ENCODE results near the gene KIRREL3.

The KIRREL3 gene

GRCh38 chr11:126660761-126661425, 339.7 kb downstream of the KIRREL3 start:
- no peaks in the 10 kb centered on the region for H3K4me1 ChIP-seq (ENCODE audit: control insufficient read depth, insufficient read depth, low read length)
- H3K9ac ChIP-seq (ENCODE audit: low read length): no peak overlapping the region

GRCh38 chr11:126660321-126660720, 340.2 kb downstream of the KIRREL3 start:
- Histone ChIP-seq H3K27ac (ENCODE audit: low read depth, low read length) (no peak overlapping the region), H3K4me1 (ENCODE audit: control insufficient read depth, insufficient read depth, low read length) (no peaks in the 10 kb centered on the region), H3K27me3 (ENCODE audit: control insufficient read depth, insufficient read depth, low read length) (no peaks in the 10 kb centered on the region), H3K36me3 (ENCODE audit: control insufficient read depth, insufficient read depth, low read length) (no peaks in the 10 kb centered on the region), H3K9ac (ENCODE audit: low read length) (no peak overlapping the region), H3K4me3 (ENCODE audit: low read length) (no peak overlapping the region)

More at GRCh38 chr11:126660761-126661425, 339.7 kb downstream of the KIRREL3 start:
- no peaks in the 10 kb centered on the region for H3K27me3 ChIP-seq (ENCODE audit: control insufficient read depth, insufficient read depth, low read length)
- H3K27ac ChIP-seq (ENCODE audit: low read depth, low read length): no peak overlapping the region
- H3K4me3 ChIP-seq (ENCODE audit: low read length): no peak overlapping the region
- no peaks in the 10 kb centered on the region for H3K36me3 ChIP-seq (ENCODE audit: control insufficient read depth, insufficient read depth, low read length)

- Histone ChIP-seq H3K27me3 (ENCODE audit: control insufficient read depth, insufficient read depth, low read length) (no peaks in the 10 kb centered on the region), H3K27ac (ENCODE audit: low read depth, low read length) (no peak overlapping the region), H3K4me1 (ENCODE audit: control insufficient read depth, insufficient read depth, low read length) (no peaks in the 10 kb centered on the region), H3K4me3 (ENCODE audit: low read length) (no peak overlapping the region), H3K9ac (ENCODE audit: low read length) (no peak overlapping the region), H3K36me3 (ENCODE audit: control insufficient read depth, insufficient read depth, low read length) (no peaks in the 10 kb centered on the region)
These were observed 342.1 kb downstream of the KIRREL3 start for GRCh38 chr11:126658306-126659056.

GRCh38 chr11:126655807-126656128, 344.8 kb downstream of the KIRREL3 start:
- H3K27ac ChIP-seq (ENCODE audit: low read depth, low read length): no peak overlapping the region

GRCh38 chr11:126654886-126655806, 345.4 kb downstream of the KIRREL3 start:
- peaks cover 2% of the 10 kb centered on the region for H3K27me3 ChIP-seq (ENCODE audit: control insufficient read depth, insufficient read depth, low read length)
- no peak overlapping the region for H3K9ac ChIP-seq (ENCODE audit: low read length)
- no peaks in the 10 kb centered on the region for H3K36me3 ChIP-seq (ENCODE audit: control insufficient read depth, insufficient read depth, low read length)
- H3K27ac ChIP-seq (ENCODE audit: low read depth, low read length): no peak overlapping the region
- H3K4me3 ChIP-seq (ENCODE audit: low read length): no peak overlapping the region
- H3K4me1 ChIP-seq (ENCODE audit: control insufficient read depth, insufficient read depth, low read length): no peaks in the 10 kb centered on the region

More at GRCh38 chr11:126655807-126656128, 344.8 kb downstream of the KIRREL3 start:
- Histone ChIP-seq H3K27me3 (ENCODE audit: control insufficient read depth, insufficient read depth, low read length) (peaks cover 2% of the 10 kb centered on the region), H3K9ac (ENCODE audit: low read length) (no peak overlapping the region), H3K4me3 (ENCODE audit: low read length) (no peak overlapping the region), H3K4me1 (ENCODE audit: control insufficient read depth, insufficient read depth, low read length) (no peaks in the 10 kb centered on the region), H3K36me3 (ENCODE audit: control insufficient read depth, insufficient read depth, low read length) (no peaks in the 10 kb centered on the region)

- peaks cover 2% of the 10 kb centered on the region for H3K27me3 ChIP-seq (ENCODE audit: control insufficient read depth, insufficient read depth, low read length)
- no peak overlapping the region for H3K27ac ChIP-seq (ENCODE audit: low read depth, low read length)
- H3K4me3 ChIP-seq (ENCODE audit: low read length): no peak overlapping the region
- H3K36me3 ChIP-seq (ENCODE audit: control insufficient read depth, insufficient read depth, low read length): no peaks in the 10 kb centered on the region
- H3K9ac ChIP-seq (ENCODE audit: low read length): no peak overlapping the region
- no peaks in the 10 kb centered on the region for H3K4me1 ChIP-seq (ENCODE audit: control insufficient read depth, insufficient read depth, low read length)
These were observed 347.5 kb downstream of the KIRREL3 start for GRCh38 chr11:126653040-126653439.

- peaks cover 2% of the 10 kb centered on the region for H3K27me3 ChIP-seq (ENCODE audit: control insufficient read depth, insufficient read depth, low read length)
- no peaks in the 10 kb centered on the region for H3K36me3 ChIP-seq (ENCODE audit: control insufficient read depth, insufficient read depth, low read length)
- H3K9ac ChIP-seq (ENCODE audit: low read length): no peak overlapping the region
- no peak overlapping the region for H3K4me3 ChIP-seq (ENCODE audit: low read length)
- H3K4me1 ChIP-seq (ENCODE audit: control insufficient read depth, insufficient read depth, low read length): no peaks in the 10 kb centered on the region
- H3K27ac ChIP-seq (ENCODE audit: low read depth, low read length): no peak overlapping the region
These were observed 352.8 kb downstream of the KIRREL3 start for GRCh38 chr11:126647735-126648134.

GRCh38 chr11:126646701-126647557, 353.6 kb downstream of the KIRREL3 start:
- H3K36me3 ChIP-seq (ENCODE audit: control insufficient read depth, insufficient read depth, low read length): no peaks in the 10 kb centered on the region
- no peaks in the 10 kb centered on the region for H3K4me1 ChIP-seq (ENCODE audit: control insufficient read depth, insufficient read depth, low read length)
- no peaks in the 10 kb centered on the region for H3K27me3 ChIP-seq (ENCODE audit: control insufficient read depth, insufficient read depth, low read length)
- no peak overlapping the region for H3K4me3 ChIP-seq (ENCODE audit: low read length)
- H3K27ac ChIP-seq (ENCODE audit: low read depth, low read length): no peak overlapping the region
- no peak overlapping the region for H3K9ac ChIP-seq (ENCODE audit: low read length)

- no peak overlapping the region for H3K9ac ChIP-seq (ENCODE audit: low read length)
- H3K36me3 ChIP-seq (ENCODE audit: control insufficient read depth, insufficient read depth, low read length): no peaks in the 10 kb centered on the region
- no peaks in the 10 kb centered on the region for H3K27me3 ChIP-seq (ENCODE audit: control insufficient read depth, insufficient read depth, low read length)
- H3K27ac ChIP-seq (ENCODE audit: low read depth, low read length): no peak overlapping the region
- no peaks in the 10 kb centered on the region for H3K4me1 ChIP-seq (ENCODE audit: control insufficient read depth, insufficient read depth, low read length)
- H3K4me3 ChIP-seq (ENCODE audit: low read length): no peak overlapping the region
These were observed 355.4 kb downstream of the KIRREL3 start for GRCh38 chr11:126645186-126645585.

- no peaks in the 10 kb centered on the region for H3K4me1 ChIP-seq (ENCODE audit: control insufficient read depth, insufficient read depth, low read length)
- H3K27ac ChIP-seq (ENCODE audit: low read depth, low read length): no peak overlapping the region
These were observed 360.4 kb downstream of the KIRREL3 start for GRCh38 chr11:126640186-126640585.

GRCh38 chr11:126639692-126640091, 360.9 kb downstream of the KIRREL3 start:
- H3K36me3 ChIP-seq (ENCODE audit: control insufficient read depth, insufficient read depth, low read length): no peaks in the 10 kb centered on the region
- H3K27me3 ChIP-seq (ENCODE audit: control insufficient read depth, insufficient read depth, low read length): peaks cover 2% of the 10 kb centered on the region
- H3K4me3 ChIP-seq (ENCODE audit: low read length): no peak overlapping the region
- H3K9ac ChIP-seq (ENCODE audit: low read length): no peak overlapping the region
- H3K27ac ChIP-seq (ENCODE audit: low read depth, low read length): no peak overlapping the region
- no peaks in the 10 kb centered on the region for H3K4me1 ChIP-seq (ENCODE audit: control insufficient read depth, insufficient read depth, low read length)

More at GRCh38 chr11:126640186-126640585, 360.4 kb downstream of the KIRREL3 start:
- Histone ChIP-seq H3K27me3 (ENCODE audit: control insufficient read depth, insufficient read depth, low read length) (peaks cover 2% of the 10 kb centered on the region), H3K4me3 (ENCODE audit: low read length) (no peak overlapping the region), H3K9ac (ENCODE audit: low read length) (no peak overlapping the region), H3K36me3 (ENCODE audit: control insufficient read depth, insufficient read depth, low read length) (no peaks in the 10 kb centered on the region)

Measured in rectal smooth muscle tissue (tissue), 1 donor.